Stimulated activated CD8-positive, alpha-beta memory T cell treated with anti-CD3 and anti-CD28 coated beads, Interleukin-7, amount 100 ng/mL, for 48 hours (primary cell): Measurements from ENCODE around the gene PPIL1.

ENCODE experiments used
- DNase-seq, 2 donors: peaks; one replicate each; pipeline ENCODE4 v3.0.0-alpha.2; 2020; ENCODE audit warnings: low read depth in 1 of 2; ENCODE audit errors: extremely low read depth in 1 of 2

The PPIL1 gene

DNA sequence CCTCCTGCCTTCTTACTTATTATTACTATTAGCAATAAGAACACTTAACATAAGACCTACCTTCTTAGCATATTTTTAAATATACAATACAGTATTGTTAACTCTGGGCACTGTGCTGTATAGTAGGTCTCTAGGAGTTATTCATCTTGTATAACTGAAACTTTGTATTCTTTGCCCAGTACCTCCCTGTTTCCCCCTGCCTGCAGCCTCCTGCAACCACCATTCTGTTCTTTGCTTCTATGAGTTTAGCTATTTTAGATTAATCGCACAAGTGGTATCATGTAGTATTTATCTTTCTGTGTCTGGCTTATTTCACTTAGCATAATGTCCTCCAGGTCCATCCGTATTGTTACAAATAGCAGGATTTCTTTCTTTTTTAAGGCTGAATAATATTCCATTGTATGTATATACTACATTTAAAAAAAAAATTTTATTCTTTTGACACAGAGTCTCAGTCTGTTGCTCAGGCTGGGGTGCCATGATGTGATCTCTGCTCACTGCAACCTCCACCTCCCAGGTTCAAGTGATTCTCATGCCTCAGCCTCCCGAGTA, 15.6 kb upstream of the PPIL1 start:
- no peak for DNase-seq

DNA sequence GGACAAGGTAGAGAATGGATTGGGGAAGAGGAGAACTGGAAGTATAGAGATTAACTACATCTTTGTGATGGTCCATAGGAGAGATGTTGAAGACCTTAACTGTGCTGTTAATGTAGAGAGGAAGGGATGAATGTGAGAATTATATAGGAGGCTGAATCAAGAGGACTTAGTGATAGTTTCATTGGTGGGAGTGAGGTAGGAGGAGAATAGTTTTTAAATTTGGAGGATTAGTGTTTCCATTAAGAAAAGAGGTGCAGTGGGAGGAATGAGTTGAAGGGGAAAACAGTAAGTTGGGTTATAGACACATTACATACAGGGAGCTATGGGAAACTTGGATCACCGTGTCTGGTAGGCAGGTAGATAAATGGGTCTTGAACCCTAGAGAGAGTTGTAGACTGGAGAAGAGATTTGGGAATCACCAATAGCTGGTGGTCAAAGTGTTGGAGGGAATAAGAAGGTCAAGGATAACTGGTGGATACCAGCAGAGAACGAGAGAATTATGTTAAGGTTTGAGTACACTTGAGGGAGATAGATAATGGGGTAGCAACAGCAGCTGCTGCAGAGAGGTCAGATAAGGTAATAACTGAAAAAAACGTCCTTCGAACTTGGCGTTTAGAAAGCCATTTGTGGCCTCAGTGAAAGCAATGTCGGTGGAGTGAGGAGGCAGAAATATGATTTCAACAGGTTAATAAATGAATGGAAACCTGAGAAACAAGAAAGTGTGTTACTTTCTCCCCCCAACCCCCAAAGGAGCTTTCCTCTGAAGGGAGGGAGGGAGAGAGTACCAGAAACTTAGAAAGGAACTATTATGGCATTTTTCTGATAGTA, 14.3 kb upstream of the PPIL1 start:
- DNase-seq = no peak

DNA sequence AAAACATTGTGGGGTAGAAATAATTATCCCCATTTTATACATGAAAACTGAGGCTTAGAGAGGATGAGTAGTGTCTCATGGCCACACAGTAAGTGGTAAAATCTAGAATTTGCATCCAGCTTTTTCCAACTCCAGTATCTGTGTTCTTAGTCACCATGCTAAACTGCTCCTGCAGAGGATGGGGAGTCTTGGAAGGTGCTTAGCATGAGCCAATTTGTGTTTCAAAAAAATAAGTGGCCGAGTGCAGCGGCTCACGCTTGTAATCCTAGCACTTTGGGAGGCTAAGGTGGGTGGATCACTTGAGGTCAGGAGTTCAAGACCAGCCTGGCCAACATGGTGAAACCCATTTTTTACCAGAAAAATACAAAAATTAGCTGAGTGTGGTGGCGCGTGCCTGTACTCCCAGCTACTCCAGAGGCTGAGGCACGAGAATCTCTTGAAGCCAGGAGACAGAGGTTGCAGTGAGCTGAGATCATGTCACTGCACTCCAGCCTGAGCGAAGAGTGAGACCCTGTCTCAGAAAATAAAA, 13.6 kb upstream of the PPIL1 start:
- no peak for DNase-seq

GRCh38 chr6:36886950-36887618, 12.5 kb upstream of the PPIL1 start:
- no peak for DNase-seq

- peak; percentile 90 to 98 for DNase-seq
These were observed 11.1 kb upstream of the PPIL1 start, which contains the start of gene C6orf89 for GRCh38 chr6:36885461-36886401. Gene C6orf89 (plus strand): TSS chr6:36885952. CDS start chr6:36899445, 13,493 bp downstream.

DNA sequence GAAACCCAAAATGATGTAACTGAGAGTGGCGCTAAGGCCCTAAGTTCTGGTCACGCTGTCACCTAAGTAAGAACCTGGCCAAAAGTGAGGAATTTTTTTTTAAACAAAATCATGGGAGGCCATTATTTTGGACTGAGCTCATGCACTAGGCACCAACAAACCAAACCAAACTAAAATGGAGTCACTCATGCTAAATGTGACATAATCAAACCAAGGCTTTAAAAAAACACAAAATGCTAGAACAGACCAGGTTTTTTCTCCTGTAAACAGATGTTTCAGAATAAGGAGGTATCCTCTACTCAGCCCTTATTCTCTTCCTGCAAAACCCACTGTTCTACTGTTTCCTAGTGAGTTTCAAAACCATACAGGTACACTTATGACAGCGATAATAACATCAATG, 10.0 kb upstream of the PPIL1 start:
- DNase-seq = no peak

DNA sequence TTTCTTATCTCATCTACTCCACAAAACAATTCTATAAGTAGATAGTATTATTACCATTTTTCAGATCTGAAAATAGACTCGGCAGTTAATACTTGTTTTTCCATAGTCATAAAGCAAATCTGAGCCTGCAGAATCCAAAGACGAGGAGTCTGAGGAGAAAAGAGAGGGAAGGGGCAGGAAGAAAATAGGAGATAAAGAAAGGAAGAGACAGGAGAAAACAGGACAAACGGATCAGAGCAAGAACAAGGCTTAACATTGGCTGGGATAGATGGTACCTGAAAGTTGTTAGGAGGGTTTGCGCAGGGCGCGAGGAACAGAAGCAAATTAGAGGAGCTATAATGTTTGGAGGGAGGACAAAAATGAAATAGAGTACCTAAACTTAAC, 639 bp upstream of the PPIL1 start:
- DNase-seq = no peak

DNA sequence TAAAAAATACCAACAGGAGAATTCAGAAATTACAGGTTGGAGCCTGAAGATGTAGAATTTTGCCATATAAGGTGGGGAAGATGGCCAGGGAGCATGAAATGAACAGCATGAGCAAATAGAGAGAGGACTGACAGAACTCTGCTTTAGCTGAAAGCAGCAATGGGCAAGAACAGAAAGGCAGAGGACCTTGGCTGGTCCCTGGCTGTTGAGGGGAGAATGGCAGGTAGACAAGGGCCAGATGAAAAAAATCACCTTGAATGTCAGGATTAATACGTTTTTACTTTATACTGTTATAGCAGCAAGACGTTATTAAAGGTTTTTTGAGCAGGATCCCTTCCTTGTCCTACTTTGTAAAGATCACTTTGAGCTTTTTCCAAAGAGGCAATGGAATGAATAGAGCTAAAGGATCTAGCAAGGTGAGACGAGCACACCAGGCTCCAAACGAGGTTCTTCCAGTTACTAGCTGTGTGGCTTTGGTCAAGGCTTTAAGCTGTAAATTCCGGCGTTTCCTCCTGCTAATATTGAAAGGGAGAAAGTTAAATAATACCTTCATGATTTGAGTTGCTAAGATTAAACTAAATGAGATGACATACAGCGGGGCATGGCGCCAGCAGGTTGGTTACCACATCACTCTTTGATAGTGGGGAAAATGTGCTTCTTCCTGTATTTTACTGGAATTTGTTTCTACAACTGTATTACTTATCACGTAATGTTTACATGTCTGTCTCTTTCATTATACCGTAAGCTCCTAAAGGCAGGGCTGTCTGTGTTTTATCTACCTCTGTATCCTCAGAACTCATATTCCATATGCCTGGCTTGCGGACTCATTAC, 776 bp downstream of the PPIL1 start:
- DNase-seq = no peak

GRCh38 chr6:36873115-36873514, 1.5 kb downstream of the PPIL1 start:
- no peak for DNase-seq

- no peak for DNase-seq
These were observed 2.9 kb downstream of the PPIL1 start for GRCh38 chr6:36871686-36872085.

- DNase-seq = no peak
These were observed 7.0 kb downstream of the PPIL1 start for GRCh38 chr6:36867471-36868224.

DNA sequence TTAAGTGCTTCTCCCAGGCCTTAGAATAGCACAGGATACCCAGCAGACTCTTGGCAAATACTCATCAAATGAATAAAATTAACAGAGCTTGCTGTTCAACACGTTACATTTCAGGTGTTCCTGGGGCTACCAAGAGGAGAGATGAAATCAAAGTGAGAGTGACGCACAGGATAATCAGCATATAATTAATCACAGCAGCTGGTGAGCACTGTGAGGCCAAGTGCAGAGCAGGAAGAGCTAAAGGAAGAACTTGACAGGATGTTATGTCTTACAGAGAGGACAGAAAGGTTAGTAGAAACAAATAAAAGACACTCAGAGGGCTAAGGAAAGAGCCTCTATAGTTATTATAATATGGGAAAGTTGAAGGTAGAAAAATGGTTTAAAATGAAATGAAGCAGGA, 8.8 kb downstream of the PPIL1 start:
- DNase-seq = no peak

DNA sequence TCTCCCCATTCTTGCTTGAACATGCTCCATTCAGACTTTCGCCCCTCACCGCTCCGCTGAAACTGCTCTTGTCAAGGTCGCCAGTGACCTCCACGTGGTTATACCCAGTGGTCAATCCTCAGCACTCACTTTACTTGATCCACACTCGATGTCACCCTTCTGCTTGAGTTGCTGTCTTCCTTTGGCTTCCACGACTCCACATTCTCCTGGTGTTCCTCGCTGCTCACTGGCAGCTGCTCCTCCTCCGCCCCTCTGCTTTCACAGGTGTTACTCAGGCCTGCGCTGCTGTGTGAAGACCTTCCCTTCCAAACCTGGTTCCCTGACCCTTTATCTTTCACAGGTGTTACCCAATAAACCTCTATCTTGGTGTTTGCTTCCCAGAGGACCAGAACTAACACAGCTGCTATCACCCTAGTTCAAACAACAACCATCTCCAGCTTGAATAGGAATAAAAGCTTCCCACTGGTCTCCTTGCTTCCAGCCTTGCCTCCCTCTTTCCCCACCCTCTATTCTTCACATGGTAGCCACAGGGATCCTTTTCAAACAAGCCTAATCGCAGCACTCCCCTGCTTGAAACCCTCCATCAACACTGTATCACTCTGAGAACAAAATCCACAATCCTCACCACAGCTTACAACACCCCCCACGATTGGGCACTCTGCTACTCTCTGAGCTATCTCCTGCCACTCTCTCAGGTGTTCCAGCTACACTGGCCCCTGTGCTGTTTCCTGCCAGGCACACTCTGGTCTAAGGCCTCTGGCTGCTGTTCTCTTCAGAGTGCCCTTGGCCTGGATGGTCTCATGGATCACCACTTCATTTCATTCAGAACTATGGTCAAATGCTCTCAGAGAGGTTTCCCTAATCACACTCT, 10.7 kb downstream of the PPIL1 start:
- no peak for DNase-seq

- no peak for DNase-seq
These were observed 11.7 kb downstream of the PPIL1 start for GRCh38 chr6:36862848-36863382.

- no peak for DNase-seq
These were observed 12.3 kb downstream of the PPIL1 start for GRCh38 chr6:36862164-36862847.

DNA sequence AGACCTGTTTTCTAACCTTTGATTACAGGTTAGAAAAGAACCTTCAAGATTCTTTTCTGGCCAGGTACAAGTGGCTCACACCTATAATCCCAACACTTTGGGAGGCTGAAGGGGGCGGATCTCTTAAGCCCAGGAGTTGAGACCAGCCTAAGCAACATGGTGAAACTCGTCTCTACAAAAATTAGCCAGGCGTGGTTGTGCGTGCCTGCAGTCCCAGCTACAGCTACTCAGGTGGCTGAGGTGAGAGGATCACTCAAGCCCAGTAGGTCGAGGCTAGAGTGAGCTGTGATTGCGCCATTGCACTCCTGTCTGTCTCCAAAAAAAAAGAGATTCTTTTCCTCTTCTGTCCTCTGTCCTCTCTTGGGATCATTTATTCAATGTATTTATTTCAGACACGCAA, 14.5 kb downstream of the PPIL1 start:
- no peak for DNase-seq

- no peak for DNase-seq
These were observed 16.1 kb downstream of the PPIL1 start for GRCh38 chr6:36858407-36858981.
